ENCODE data around the gene SYNDIG1. TPM values are rescaled to one million over a fixed set of nuclear protein-coding genes. Genes with fewer than 3 reads are reported as not detected.

The SYNDIG1 gene
- total and polyA plus RNA-seq, 9 of the 15 experiments (the other 6 are each of a cell fraction or from before 2014, with no cell fraction given): not detected

GRCh38 chr20:24692446-24693200 lies 223.2 kb downstream of the SYNDIG1 start:
- in situ Hi-C loops (cut with MboI) (no loop called here), intact Hi-C loops (cut with micrococcal nuclease) (no loop called here)
- Histone ChIP-seq H3K9me3 (replicated peaks; ENCODE audit: control insufficient read depth, insufficient read depth, low read depth, low read length) (no peaks in the 10 kb centered on the region), H3K79me2 (ENCODE audit: control insufficient read depth, insufficient read depth, low read length) (no peaks in the 10 kb centered on the region), H3K27ac (ENCODE audit: extremely low read depth, low read depth, low read length) (no peak overlapping the region), H3K9me1 (ENCODE audit: control insufficient read depth, insufficient read depth, low read length) (no peaks in the 10 kb centered on the region), H3K27me3 (ENCODE audit: control insufficient read depth in 2 of 2, insufficient read depth in 2 of 2, low read length in 2 of 2) (no peaks in the 10 kb centered on the region; a peak in 1 of 5 replicates), H3K4me3 (no peak overlapping the region), H4K20me1 (replicated peaks; ENCODE audit: control insufficient read depth, insufficient read depth, low read length) (no peaks in the 10 kb centered on the region), H3K4me2 (ENCODE audit: insufficient read depth, low read length) (no peak overlapping the region), H3K9ac (ENCODE audit: insufficient read depth in 1 of 2, low read depth in 2 of 2, low read length in 2 of 2) (no peak overlapping the region), H2AFZ (ENCODE audit: low read depth, low read length) (no peak overlapping the region), H3K4me1 (replicated peaks in 1 of 2; ENCODE audit: control insufficient read depth in 2 of 2, insufficient read depth in 2 of 2, low read length in 2 of 2) (no peaks in the 10 kb centered on the region), H3K36me3 (ENCODE audit: control insufficient read depth, insufficient read depth, low read length) (no peaks in the 10 kb centered on the region)
- POLR2A ChIA-PET: interaction anchor here (1.2 kb wide), 1 partner anchor 13 kb away, joined by 4 read pairs; no protein-coding TSS in a partner anchor
- ATAC-seq (no peak), FAIRE-seq (no peak), DNase-seq (ENCODE audit: extremely low read depth in 1 of 4, low spot score in 3 of 4) (no peak)
- CTCF ChIA-PET (ENCODE audit: low intra/inter-chr PET ratio): no interaction called here
- WGBS (ENCODE audit: insufficient coverage, low coverage, missing lambda C conversion rate): 3% methylated on average over 7 of the region's 14 CpGs
- TF ChIP-seq SMARCB1 (IDR thresholded peaks at IDR 0.05; ENCODE audit: insufficient read length, low read depth): no peak
- TF ChIP-seq ZNF699 (CRISPR knock-in tag; IDR thresholded peaks at IDR 0.05; ENCODE audit: insufficient replicate concordance): no peak
- no peak for TF ChIP-seq U2AF2 (optimal IDR thresholded peaks at IDR 0.05; ENCODE audit: low read depth, low read length)
- TF ChIP-seq POU5F1 (IDR thresholded peaks at IDR 0.05; ENCODE audit: borderline replicate concordance, low read depth, low read length, partially characterized antibody): no peak
- TF ChIP-seq MXI1 (IDR thresholded peaks at IDR 0.05; ENCODE audit: low read depth, low read length): no peak
- no peak for TF ChIP-seq NR2C1 (IDR thresholded peaks at IDR 0.05)
- no peak for TF ChIP-seq NR2C1 (tag; IDR thresholded peaks at IDR 0.05)
- TF ChIP-seq KLF16 (IDR thresholded peaks at IDR 0.05): no peak
- TF ChIP-seq TBP (optimal IDR thresholded peaks at IDR 0.05; ENCODE audit: low read depth, low read length): no peak
- TF ChIP-seq HMGN3 (IDR thresholded peaks at IDR 0.05; ENCODE audit: borderline replicate concordance, extremely low read depth, insufficient read length, low read depth, low read length): no peak
- no peak for TF ChIP-seq ZSCAN29 (IDR thresholded peaks at IDR 0.05)
- BruUV-seq (replicated peaks): no TSS peak
